ENCODE results near the gene PEAK3.

- no peak for TF ChIP-seq CHD2 (IDR thresholded peaks at IDR 0.05; ENCODE audit: borderline replicate concordance, low read depth, low read length)
- TF ChIP-seq, protein P1, sequence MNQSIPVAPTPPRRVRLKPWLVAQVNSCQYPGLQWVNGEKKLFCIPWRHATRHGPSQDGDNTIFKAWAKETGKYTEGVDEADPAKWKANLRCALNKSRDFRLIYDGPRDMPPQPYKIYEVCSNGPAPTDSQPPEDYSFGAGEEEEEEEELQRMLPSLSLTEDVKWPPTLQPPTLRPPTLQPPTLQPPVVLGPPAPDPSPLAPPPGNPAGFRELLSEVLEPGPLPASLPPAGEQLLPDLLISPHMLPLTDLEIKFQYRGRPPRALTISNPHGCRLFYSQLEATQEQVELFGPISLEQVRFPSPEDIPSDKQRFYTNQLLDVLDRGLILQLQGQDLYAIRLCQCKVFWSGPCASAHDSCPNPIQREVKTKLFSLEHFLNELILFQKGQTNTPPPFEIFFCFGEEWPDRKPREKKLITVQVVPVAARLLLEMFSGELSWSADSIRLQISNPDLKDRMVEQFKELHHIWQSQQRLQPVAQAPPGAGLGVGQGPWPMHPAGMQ (IDR thresholded peaks at IDR 0.05; ENCODE audit: borderline replicate concordance): no peak
- no peak for TF ChIP-seq MEF2A (IDR thresholded peaks at IDR 0.05; ENCODE audit: insufficient read depth, low read depth, low read length)
- no peak for TF ChIP-seq FOS (IDR thresholded peaks at IDR 0.05; ENCODE audit: borderline replicate concordance, extremely low read depth, insufficient read length)
- TF ChIP-seq MYC (IDR thresholded peaks at IDR 0.05; ENCODE audit: insufficient read depth, insufficient read length, insufficient replicate concordance, low read length, severe bottlenecking): no peak
These were observed 46.5 kb downstream of the PEAK3 start for GRCh38 chr19:2235381-2236063.
